ENCODE data around the gene PDCD2L. TPM values are rescaled to one million over a fixed set of nuclear protein-coding genes. Genes with fewer than 3 reads are reported as not detected.

The PDCD2L gene
- polyA plus RNA-seq, 1 donor from 2014 or later, result 47.5 TPM

GRCh38 chr19:34416021-34416545 lies 11.9 kb downstream of the PDCD2L start:
- H3K27me3 ChIP-seq (ENCODE audit: insufficient read depth, low read depth, low read length), result no peaks in the 10 kb centered on the region
- H3K4me2 ChIP-seq (ENCODE audit: low read length), result no peak overlapping the region
- no peaks in the 10 kb centered on the region for H3K9me2 ChIP-seq (ENCODE audit: insufficient read depth, low read length)
- no peak overlapping the region for H3K9ac ChIP-seq (ENCODE audit: low read length)
- no peak overlapping the region for H3K27ac ChIP-seq (ENCODE audit: low read length)
- H3K4me3 ChIP-seq (ENCODE audit: low read length), result no peak overlapping the region
- H3F3A ChIP-seq (ENCODE audit: insufficient read depth, low read length, poor library complexity, severe bottlenecking), result no peaks in the 10 kb centered on the region
- H3K36me3 ChIP-seq (ENCODE audit: insufficient read depth, low read length), result peaks cover 5% of the 10 kb centered on the region
- no peaks in the 10 kb centered on the region for H4K20me1 ChIP-seq (ENCODE audit: insufficient read depth)
- no peaks in the 10 kb centered on the region for H3K79me2 ChIP-seq (replicated peaks; ENCODE audit: insufficient read depth, low read length)
- no peak for TF ChIP-seq TAF1 (IDR thresholded peaks at IDR 0.05; ENCODE audit: low read depth)
- no peak for TF ChIP-seq EP300 (conservative IDR thresholded peaks at IDR 0.05; ENCODE audit: poor library complexity, severe bottlenecking)
- TF ChIP-seq CTCF (IDR thresholded peaks at IDR 0.05; ENCODE audit: poor library complexity, severe bottlenecking), result no peak
- TF ChIP-seq SMC3 (conservative IDR thresholded peaks at IDR 0.05; ENCODE audit: poor library complexity), result no peak
- no peak for TF ChIP-seq RAD21 (conservative IDR thresholded peaks at IDR 0.05)
- TF ChIP-seq REST (IDR thresholded peaks at IDR 0.05; ENCODE audit: borderline replicate concordance), result no peak
- no peak for TF ChIP-seq MXI1 (conservative IDR thresholded peaks at IDR 0.05; ENCODE audit: poor library complexity, severe bottlenecking)
- TF ChIP-seq EZH2 (IDR thresholded peaks at IDR 0.05; ENCODE audit: borderline replicate concordance, insufficient read depth, low read length, poor library complexity, severe bottlenecking), result no peak
- TF ChIP-seq POLR2AphosphoS5 (IDR thresholded peaks at IDR 0.05), result no peak
- no peaks in the 10 kb centered on the region for H3K9me3 ChIP-seq (ENCODE audit: low read length)
- H2AFZ ChIP-seq (ENCODE audit: low read depth, low read length), result no peak overlapping the region

GRCh38 chr19:34418300-34418699 lies 14.1 kb downstream of the PDCD2L start:
- no peak overlapping the region for H2AFZ ChIP-seq (ENCODE audit: low read depth, low read length)
- H3K4me3 ChIP-seq (ENCODE audit: low read length), result no peak overlapping the region
- no peaks in the 10 kb centered on the region for H3K9me2 ChIP-seq (ENCODE audit: insufficient read depth, low read length)
- no peak overlapping the region for H3K27ac ChIP-seq (ENCODE audit: low read length)
- no peaks in the 10 kb centered on the region for H3K27me3 ChIP-seq (ENCODE audit: insufficient read depth, low read depth, low read length)
- TF ChIP-seq TAF1 (IDR thresholded peaks at IDR 0.05; ENCODE audit: low read depth) (no peak), SMC3 (conservative IDR thresholded peaks at IDR 0.05; ENCODE audit: poor library complexity) (no peak), MXI1 (conservative IDR thresholded peaks at IDR 0.05; ENCODE audit: poor library complexity, severe bottlenecking) (no peak), CTCF (IDR thresholded peaks at IDR 0.05; ENCODE audit: poor library complexity, severe bottlenecking) (no peak), RAD21 (conservative IDR thresholded peaks at IDR 0.05) (no peak), EP300 (conservative IDR thresholded peaks at IDR 0.05; ENCODE audit: poor library complexity, severe bottlenecking) (no peak), POLR2AphosphoS5 (IDR thresholded peaks at IDR 0.05) (no peak)
- no peaks in the 10 kb centered on the region for H3K9me3 ChIP-seq (ENCODE audit: low read length)
- H3K36me3 ChIP-seq (ENCODE audit: insufficient read depth, low read length), result peaks cover 5% of the 10 kb centered on the region
- no peaks in the 10 kb centered on the region for H4K20me1 ChIP-seq (ENCODE audit: insufficient read depth)
- no peaks in the 10 kb centered on the region for H3K79me2 ChIP-seq (replicated peaks; ENCODE audit: insufficient read depth, low read length)
- no peaks in the 10 kb centered on the region for H3F3A ChIP-seq (ENCODE audit: insufficient read depth, low read length, poor library complexity, severe bottlenecking)
- no peak overlapping the region for H3K4me2 ChIP-seq (ENCODE audit: low read length)
- no peak overlapping the region for H3K9ac ChIP-seq (ENCODE audit: low read length)
